B cell (primary cell): Measurements from ENCODE around the gene CNST. TPM values are rescaled to one million over a fixed set of nuclear protein-coding genes. Genes with fewer than 3 reads are reported as not detected.

Source experiments
- ATAC-seq: fragments of 200-7000 bp; cut with Tn5 transposase; one replicate; pipeline ENCODE4 v1.10.0; 2021; ENCODE audit warnings: low read depth, mild to moderate bottlenecking, moderate number of reproducible peaks, moderate library complexity
- CTCF ChIA-PET: fragments of 350-600 bp; sonication (Branson Sonifier 250); formaldehyde crosslinking; loops from one replicate; lab custom pipeline; 2021; ENCODE audit warnings: antibody characterized with exemption, inconsistent platforms; lab: Charles Lee
- POLR2A ChIA-PET: fragments of 350-600 bp; sonication (Branson Sonifier 250); formaldehyde crosslinking; loops from one replicate; lab custom pipeline; 2021; ENCODE audit warnings: antibody characterized with exemption; lab: Charles Lee
- DNase-seq: peaks from one replicate; pipeline ENCODE4 v3.0.0; 2013
- H2AFZ ChIP-seq: 2 replicates; pipeline ENCODE4 v1.6.1; 2012; ENCODE audit warnings: mild to moderate bottlenecking, low read depth, low read length; ENCODE audit not compliant: insufficient read depth, poor library complexity, severe bottlenecking
- H3K27ac ChIP-seq, 2 donors: 1 replicate in 1 of 2; 2 replicates in 1 of 2; pipeline ENCODE4 v1.5.1; 2012 to 2013; ENCODE audit warnings: low read length in 2 of 2, mild to moderate bottlenecking in 2 of 2, moderate library complexity in 1 of 2
- H3K27me3 ChIP-seq, 4 experiments: fragments of 200-600 bp in 1 of 4; sonication (generic) in 1 of 4; replicated peaks in 1 of 4; 1 replicate in 2 of 4; 2 replicates in 2 of 4; pipeline versions ENCODE4 v1.6.1 to v1.7.0; 2013 to 2016; ENCODE audit warnings: low read length in 3 of 4, mild to moderate bottlenecking in 2 of 4, mixed read lengths in 1 of 4, moderate library complexity in 1 of 4; ENCODE audit not compliant: insufficient read depth in 4 of 4, control insufficient read depth in 3 of 4; ENCODE audit errors: control extremely low read depth in 1 of 4
- H3K36me3 ChIP-seq, 2 experiments: replicated peaks in 1 of 2; 1 replicate in 1 of 2; 2 replicates in 1 of 2; pipeline versions ENCODE4 v1.6.1 to v1.7.1; 2013; ENCODE audit warnings: low read length in 1 of 2; ENCODE audit not compliant: insufficient read depth in 2 of 2, control insufficient read depth in 1 of 2; ENCODE audit errors: control extremely low read depth in 1 of 2, extremely low read depth in 1 of 2
- H3K4me1 ChIP-seq, 2 donors: fragments of 200-600 bp in 1 of 2; sonication (generic) in 1 of 2; 1 replicate in 1 of 2; 2 replicates in 1 of 2; pipeline versions ENCODE4 v1.5.1 to v1.6.1; 2013 to 2017; ENCODE audit warnings: low read length in 2 of 2; ENCODE audit not compliant: control insufficient read depth in 2 of 2, insufficient read depth in 2 of 2
- H3K4me2 ChIP-seq: replicated peaks from 2 replicates; pipeline ENCODE3; 2012; ENCODE audit warnings: mild to moderate bottlenecking, low read depth, low read length; ENCODE audit not compliant: poor library complexity, severe bottlenecking
- H3K4me3 ChIP-seq, 5 experiments: fragments of 200-600 bp in 1 of 5; sonication (generic) in 1 of 5; 1 replicate in 3 of 5; 2 replicates in 2 of 5; pipeline versions ENCODE4 v1.5.1 to v1.7.0; 2011 to 2016; ENCODE audit warnings: low read length in 4 of 5, mild to moderate bottlenecking in 4 of 5, low read depth in 2 of 5, control low read depth in 1 of 5, moderate library complexity in 1 of 5; ENCODE audit not compliant: insufficient read depth in 1 of 5; ENCODE audit errors: control extremely low read depth in 1 of 5, extremely low read depth in 1 of 5
- H3K79me2 ChIP-seq: fragments of 200-600 bp; sonication (generic); one replicate; pipeline ENCODE4 v1.6.0; 2016; ENCODE audit warnings: low read length; ENCODE audit not compliant: control insufficient read depth, insufficient read depth
- H3K9ac ChIP-seq: fragments of 200-600 bp; sonication (generic); 2 replicates; pipeline ENCODE4 v1.6.1; 2017; ENCODE audit warnings: mild to moderate bottlenecking, low read length, moderate library complexity
- H3K9me3 ChIP-seq, 3 donors: one replicate each; pipeline versions ENCODE4 v1.6.1 to v1.7.1; 2013; ENCODE audit warnings: low read length in 2 of 3; ENCODE audit not compliant: control insufficient read depth in 2 of 3, insufficient read depth in 1 of 3; ENCODE audit errors: control extremely low read depth in 1 of 3
- H4K20me1 ChIP-seq: 2 replicates; pipeline ENCODE4 v1.6.0; 2012; ENCODE audit warnings: mild to moderate bottlenecking, low read length; ENCODE audit not compliant: insufficient read depth, control insufficient read depth, poor library complexity, severe bottlenecking
- H3K27ac Mint-ChIP-seq: one replicate; pipeline ENCODE4 v1.8.0; 2021; ENCODE audit warnings: mixed read lengths
- H3K27me3 Mint-ChIP-seq: one replicate; pipeline ENCODE4 v1.8.0; 2021; ENCODE audit warnings: mixed read lengths
- H3K4me1 Mint-ChIP-seq: one replicate; pipeline ENCODE4 v1.8.0; 2021; ENCODE audit warnings: mixed read lengths
- H3K4me3 Mint-ChIP-seq: one replicate; pipeline ENCODE4 v1.8.0; 2021; ENCODE audit warnings: mixed read lengths
- H3K9me3 Mint-ChIP-seq: one replicate; pipeline ENCODE4 v1.8.0; 2022; ENCODE audit warnings: mixed read lengths; ENCODE audit not compliant: insufficient read depth
- CTCF ChIP-seq: fragments of 200-600 bp; IDR thresholded peaks from one replicate; pipeline ENCODE4 v1.8.0; 2022; ENCODE audit warnings: antibody characterized with exemption, mild to moderate bottlenecking
- EZH2 ChIP-seq: IDR thresholded peaks from 2 replicates; pipeline ENCODE4 v1.6.1; 2012; ENCODE audit warnings: borderline replicate concordance, low read depth, mild to moderate bottlenecking, moderate library complexity, low read length; ENCODE audit not compliant: insufficient read depth, poor library complexity, severe bottlenecking
- whole genome bisulfite sequencing: methylation state at CpG from one replicate; pipeline ENCODE4 v1.1.5; 2013; ENCODE audit warnings: missing lambda C conversion rate; ENCODE audit not compliant: insufficient coverage; 5-methylcytosine and 5-hydroxymethylcytosine counted together
- intact Hi-C: fragments of 100-400 bp; cut with micrococcal nuclease; formaldehyde crosslinking; loops from one replicate; pipeline ENCODE4 v1.10.0; 2022
- polyA plus RNA-seq: library from polyadenylated mRNA; depleted of rRNA; stranded (reverse); fragments of >200 nt; gene quantifications from 2 replicates; pipeline ENCODE4 v1.2.3, GENCODE V29; 2012
- total RNA-seq, 2 donors: library from RNA; stranded (reverse); fragments of 120-200 nt in 1 of 2; gene quantifications; 1 replicate in 1 of 2; 2 replicates in 1 of 2; pipeline versions ENCODE4 v1.2.3 to v1.2.4, GENCODE V29; 2013 to 2022

The CNST gene
- total and polyA plus RNA-seq, 2 donors (not counting 1 experiment from before 2014, with no cell fraction given) = 26.9 to 54.0 TPM

- no peaks in the 10 kb centered on the region for H3K27me3 Mint-ChIP-seq
- no peak for ATAC-seq
- ChIA-PET CTCF (no interaction called here), POLR2A (no interaction called here)
- Histone ChIP-seq H3K36me3 (no peaks in the 10 kb centered on the region), H4K20me1 (no peaks in the 10 kb centered on the region), H3K4me1 (peaks cover under 1 to 8% of the 10 kb centered on the region in 2 donors), H3K4me2 (no peak overlapping the region), H3K9me3 (peaks cover 0 to 3% (median 0%) of the 10 kb centered on the region in 3 donors), H3K27ac (no peak overlapping the region), H3K9ac (no peak overlapping the region), H3K79me2 (no peaks in the 10 kb centered on the region), H3K4me3 (no peak overlapping the region), H2AFZ (no peak overlapping the region), H3K27me3 (no peaks in the 10 kb centered on the region)
- no peak overlapping the region for H3K4me3 Mint-ChIP-seq
- no peaks in the 10 kb centered on the region for H3K9me3 Mint-ChIP-seq
- peaks cover 15% of the 10 kb centered on the region for H3K4me1 Mint-ChIP-seq
- TF ChIP-seq CTCF = no peak
- TF ChIP-seq EZH2 = no peak
- no peak overlapping the region for H3K27ac Mint-ChIP-seq
- intact Hi-C loops = no loop called here
- WGBS = 91% methylated on average over 17 of the region's 18 CpGs
- DNase-seq = no peak
Observed at GRCh38 chr1:246678816-246679793, 112.8 kb downstream of the CNST start.

GRCh38 chr1:246679794-246680177, 113.5 kb downstream of the CNST start:
- Mint-ChIP-seq H3K27ac (no peak overlapping the region), H3K4me3 (no peak overlapping the region), H3K4me1 (peaks cover 12% of the 10 kb centered on the region), H3K9me3 (no peaks in the 10 kb centered on the region), H3K27me3 (no peaks in the 10 kb centered on the region)
- Histone ChIP-seq H4K20me1 (no peaks in the 10 kb centered on the region), H3K9me3 (peaks cover 0 to 3% (median 0%) of the 10 kb centered on the region in 3 donors), H3K9ac (no peak overlapping the region), H3K4me1 (peaks cover 0 to 8% of the 10 kb centered on the region in 2 donors), H3K27ac (no peak overlapping the region), H3K27me3 (no peaks in the 10 kb centered on the region), H2AFZ (no peak overlapping the region), H3K79me2 (no peaks in the 10 kb centered on the region), H3K4me2 (no peak overlapping the region), H3K36me3 (no peaks in the 10 kb centered on the region), H3K4me3 (no peak overlapping the region)
- CTCF ChIA-PET = interaction anchor here (1.0 kb wide), 1 partner anchor 25 kb away, joined by 3 read pairs; no protein-coding TSS in a partner anchor
- ATAC-seq (no peak), DNase-seq (no peak)
- TF ChIP-seq EZH2 (no peak), CTCF (no peak)
- POLR2A ChIA-PET = no interaction called here
- intact Hi-C loops = no loop called here
- 79% methylated on average over 1 of the region's 1 CpG for WGBS
